ENCODE measurements around the gene TNFAIP8.

Gene TNFAIP8

GRCh38 chr5:119368238-119368630 lies 12.4 kb downstream of the TNFAIP8 start:
- no peak overlapping the region for H3K4me2 ChIP-seq (ENCODE audit: low read length)
- no peak for DNase-seq
- no peak overlapping the region for H3K9ac ChIP-seq (ENCODE audit: low read length)
- no peak overlapping the region for H3K4me3 ChIP-seq (ENCODE audit: low read depth, low read length)
- no CpG with 5 or more reads among the region's 4 CpGs for WGBS (ENCODE audit: extremely low coverage, insufficient coverage, insufficient read length)
- H4K12ac ChIP-seq (ENCODE audit: low read depth, low read length), result no peak overlapping the region
- no peak overlapping the region for H3K18ac ChIP-seq (ENCODE audit: low read length)
- peaks cover 2% of the 10 kb centered on the region for H3K79me2 ChIP-seq (ENCODE audit: control insufficient read depth, insufficient read depth, low read length, poor library complexity)
- H3K14ac ChIP-seq (ENCODE audit: low read length), result no peak overlapping the region
- H2BK120ac ChIP-seq (ENCODE audit: insufficient read depth, low read length, poor library complexity), result no peak overlapping the region
- H2AK5ac ChIP-seq (ENCODE audit: low read length), result no peak overlapping the region
- peaks cover 4 to 5% of the 10 kb centered on the region in 2 experiments for H3K4me1 ChIP-seq (ENCODE audit: control insufficient read depth in 1 of 2, insufficient read depth in 2 of 2, low read length in 2 of 2)
- no peak overlapping the region for H2BK5ac ChIP-seq (ENCODE audit: low read depth, low read length, poor library complexity)
- H3K23ac ChIP-seq (ENCODE audit: low read length), result no peak overlapping the region
- H3K27ac ChIP-seq (ENCODE audit: low read depth, low read length), result no peak overlapping the region
- peaks cover 0 to 6% of the 10 kb centered on the region in 2 experiments for H3K36me3 ChIP-seq (ENCODE audit: control insufficient read depth in 1 of 2, insufficient read depth in 2 of 2, low read length in 2 of 2)
- no peak overlapping the region for H3K4ac ChIP-seq (ENCODE audit: low read depth, low read length)
- H3K9me3 ChIP-seq (ENCODE audit: insufficient read depth, low read depth, low read length), result peaks cover 3% of the 10 kb centered on the region
- no peak overlapping the region for H4K91ac ChIP-seq (ENCODE audit: low read depth, low read length)
- no peak overlapping the region for H4K8ac ChIP-seq (ENCODE audit: low read depth, low read length)
- no peak overlapping the region for H2AFZ ChIP-seq (ENCODE audit: insufficient read depth, low read length, poor library complexity)
- no peaks in the 10 kb centered on the region for H3K27me3 ChIP-seq (ENCODE audit: insufficient read depth, low read length)
- H2BK12ac ChIP-seq (ENCODE audit: low read length), result no peak overlapping the region
- H3K79me1 ChIP-seq (ENCODE audit: low read length), result no peaks in the 10 kb centered on the region

- no peak overlapping the region for H2AK5ac ChIP-seq (ENCODE audit: low read length)
- no peaks in the 10 kb centered on the region for H3K27me3 ChIP-seq (ENCODE audit: insufficient read depth, low read length)
- peaks cover 1 to 3% of the 10 kb centered on the region in 2 experiments for H3K36me3 ChIP-seq (ENCODE audit: control insufficient read depth in 1 of 2, insufficient read depth in 2 of 2, low read length in 2 of 2)
- H3K18ac ChIP-seq (ENCODE audit: low read length), result no peak overlapping the region
- H2BK12ac ChIP-seq (ENCODE audit: low read length), result no peak overlapping the region
- H3K79me2 ChIP-seq (ENCODE audit: control insufficient read depth, insufficient read depth, low read length, poor library complexity), result peaks cover 2% of the 10 kb centered on the region
- H3K27ac ChIP-seq (ENCODE audit: low read depth, low read length), result no peak overlapping the region
- DNase-seq, result no peak
- no peak overlapping the region for H3K23ac ChIP-seq (ENCODE audit: low read length)
- WGBS (ENCODE audit: extremely low coverage, insufficient coverage, insufficient read length), result no CpG with 5 or more reads among the region's 1 CpG
- peaks cover 4 to 5% of the 10 kb centered on the region in 2 experiments for H3K4me1 ChIP-seq (ENCODE audit: control insufficient read depth in 1 of 2, insufficient read depth in 2 of 2, low read length in 2 of 2)
- H2BK120ac ChIP-seq (ENCODE audit: insufficient read depth, low read length, poor library complexity), result no peak overlapping the region
- no peak overlapping the region for H4K8ac ChIP-seq (ENCODE audit: low read depth, low read length)
- no peak overlapping the region for H3K4me2 ChIP-seq (ENCODE audit: low read length)
- H3K14ac ChIP-seq (ENCODE audit: low read length), result no peak overlapping the region
- H3K4ac ChIP-seq (ENCODE audit: low read depth, low read length), result no peak overlapping the region
- no peaks in the 10 kb centered on the region for H3K9me3 ChIP-seq (ENCODE audit: insufficient read depth, low read depth, low read length)
- no peak overlapping the region for H3K9ac ChIP-seq (ENCODE audit: low read length)
- no peaks in the 10 kb centered on the region for H3K79me1 ChIP-seq (ENCODE audit: low read length)
- no peak overlapping the region for H4K91ac ChIP-seq (ENCODE audit: low read depth, low read length)
- no peak overlapping the region for H2AFZ ChIP-seq (ENCODE audit: insufficient read depth, low read length, poor library complexity)
- no peak overlapping the region for H2BK5ac ChIP-seq (ENCODE audit: low read depth, low read length, poor library complexity)
- H4K12ac ChIP-seq (ENCODE audit: low read depth, low read length), result no peak overlapping the region
- H3K4me3 ChIP-seq (ENCODE audit: low read depth, low read length), result no peak overlapping the region
Measured at GRCh38 chr5:119370486-119370885, 14.7 kb downstream of the TNFAIP8 start.

- DNase-seq, result no peak
- Histone ChIP-seq H3K9ac (ENCODE audit: low read length) (no peak overlapping the region), H3K14ac (ENCODE audit: low read length) (no peak overlapping the region), H3K36me3 (ENCODE audit: control insufficient read depth in 1 of 2, insufficient read depth in 2 of 2, low read length in 2 of 2) (peaks cover 1 to 3% of the 10 kb centered on the region in 2 experiments), H3K18ac (ENCODE audit: low read length) (no peak overlapping the region), H3K4me3 (ENCODE audit: low read depth, low read length) (no peak overlapping the region), H3K79me1 (ENCODE audit: low read length) (no peaks in the 10 kb centered on the region), H2BK120ac (ENCODE audit: insufficient read depth, low read length, poor library complexity) (no peak overlapping the region), H2BK12ac (ENCODE audit: low read length) (no peak overlapping the region), H3K4ac (ENCODE audit: low read depth, low read length) (no peak overlapping the region), H2BK5ac (ENCODE audit: low read depth, low read length, poor library complexity) (no peak overlapping the region), H3K4me1 (ENCODE audit: control insufficient read depth in 1 of 2, insufficient read depth in 2 of 2, low read length in 2 of 2) (peaks cover 4 to 5% of the 10 kb centered on the region in 2 experiments), H2AFZ (ENCODE audit: insufficient read depth, low read length, poor library complexity) (no peak overlapping the region), H3K27me3 (ENCODE audit: insufficient read depth, low read length) (no peaks in the 10 kb centered on the region), H4K8ac (ENCODE audit: low read depth, low read length) (no peak overlapping the region), H3K9me3 (ENCODE audit: insufficient read depth, low read depth, low read length) (no peaks in the 10 kb centered on the region), H2AK5ac (ENCODE audit: low read length) (no peak overlapping the region), H3K79me2 (ENCODE audit: control insufficient read depth, insufficient read depth, low read length, poor library complexity) (peaks cover 2% of the 10 kb centered on the region), H3K23ac (ENCODE audit: low read length) (no peak overlapping the region), H3K4me2 (ENCODE audit: low read length) (no peak overlapping the region), H4K12ac (ENCODE audit: low read depth, low read length) (no peak overlapping the region), H3K27ac (ENCODE audit: low read depth, low read length) (no peak overlapping the region), H4K91ac (ENCODE audit: low read depth, low read length) (no peak overlapping the region)
- WGBS (ENCODE audit: extremely low coverage, insufficient coverage, insufficient read length), result no CpG with 5 or more reads among the region's 4 CpGs
Measured at GRCh38 chr5:119371146-119371545, 15.3 kb downstream of the TNFAIP8 start.

- no peak overlapping the region for H4K8ac ChIP-seq (ENCODE audit: low read depth, low read length)
- no peaks in the 10 kb centered on the region for H3K9me3 ChIP-seq (ENCODE audit: insufficient read depth, low read depth, low read length)
- H3K14ac ChIP-seq (ENCODE audit: low read length), result no peak overlapping the region
- H3K18ac ChIP-seq (ENCODE audit: low read length), result no peak overlapping the region
- H2AFZ ChIP-seq (ENCODE audit: insufficient read depth, low read length, poor library complexity), result no peak overlapping the region
- WGBS (ENCODE audit: extremely low coverage, insufficient coverage, insufficient read length), result no CpG with 5 or more reads among the region's 4 CpGs
- H3K4me2 ChIP-seq (ENCODE audit: low read length), result no peak overlapping the region
- H2AK5ac ChIP-seq (ENCODE audit: low read length), result no peak overlapping the region
- H2BK120ac ChIP-seq (ENCODE audit: insufficient read depth, low read length, poor library complexity), result no peak overlapping the region
- H3K4me3 ChIP-seq (ENCODE audit: low read depth, low read length), result no peak overlapping the region
- no peak overlapping the region for H2BK5ac ChIP-seq (ENCODE audit: low read depth, low read length, poor library complexity)
- H3K79me2 ChIP-seq (ENCODE audit: control insufficient read depth, insufficient read depth, low read length, poor library complexity), result peaks cover 2% of the 10 kb centered on the region
- H3K36me3 ChIP-seq (ENCODE audit: control insufficient read depth in 1 of 2, insufficient read depth in 2 of 2, low read length in 2 of 2), result peaks cover 1 to 3% of the 10 kb centered on the region in 2 experiments
- no peak for DNase-seq
- no peak overlapping the region for H4K91ac ChIP-seq (ENCODE audit: low read depth, low read length)
- H3K4ac ChIP-seq (ENCODE audit: low read depth, low read length), result no peak overlapping the region
- no peaks in the 10 kb centered on the region for H3K27me3 ChIP-seq (ENCODE audit: insufficient read depth, low read length)
- H2BK12ac ChIP-seq (ENCODE audit: low read length), result no peak overlapping the region
- H3K9ac ChIP-seq (ENCODE audit: low read length), result no peak overlapping the region
- H3K4me1 ChIP-seq (ENCODE audit: control insufficient read depth in 1 of 2, insufficient read depth in 2 of 2, low read length in 2 of 2), result peaks cover 0 to 2% of the 10 kb centered on the region in 2 experiments
- H3K27ac ChIP-seq (ENCODE audit: low read depth, low read length), result no peak overlapping the region
- no peak overlapping the region for H3K23ac ChIP-seq (ENCODE audit: low read length)
- no peak overlapping the region for H4K12ac ChIP-seq (ENCODE audit: low read depth, low read length)
- H3K79me1 ChIP-seq (ENCODE audit: low read length), result no peaks in the 10 kb centered on the region
Measured at GRCh38 chr5:119373449-119373858, 17.6 kb downstream of the TNFAIP8 start.
